Brain microvascular endothelial cell (primary cell): Measurements from ENCODE around the gene MAP3K6.

Experiments used
- DNase-seq: peaks from one replicate; pipeline ENCODE4 v3.0.0-alpha.2; 2020
- H3K27ac ChIP-seq: fragments of 250-450 bp; sonication (Bioruptor Pico); 2 replicates; pipeline ENCODE4 v1.5.1; 2020; ENCODE audit warnings: mild to moderate bottlenecking, moderate library complexity
- H3K27me3 ChIP-seq: fragments of 250-450 bp; sonication (Bioruptor Pico); replicated peaks from 2 replicates; pipeline ENCODE4 v1.5.1; 2020; ENCODE audit warnings: mild to moderate bottlenecking
- H3K36me3 ChIP-seq: fragments of 250-450 bp; sonication (Bioruptor Pico); replicated peaks from 2 replicates; pipeline ENCODE4 v1.5.1; 2020; ENCODE audit warnings: mild to moderate bottlenecking
- H3K4me3 ChIP-seq: 2 replicates; pipeline ENCODE4 v1.5.1; 2011; ENCODE audit warnings: low read depth, mild to moderate bottlenecking, control low read depth, low read length, moderate library complexity
- in situ Hi-C: cut with HindIII; loops from 2 replicates; pipeline ENCODE4 v1.10.0; 2017; ENCODE audit warnings: low sequenced_read_pairs, low pct_ligation_motif_present
- TF ChIP-seq, protein P1 (sequence below): IDR thresholded peaks from 2 replicates; pipeline ENCODE4 v1.5.1; 2011; ENCODE audit warnings: low read depth, mild to moderate bottlenecking, moderate library complexity, low read length, control low read depth, inconsistent platforms; ENCODE audit errors: missing control alignments

MAP3K6 gene

GRCh38 chr1:27339213-27339612, 27.5 kb downstream of the MAP3K6 start:
- no peak overlapping the region for H3K27ac ChIP-seq
- H3K36me3 ChIP-seq: peaks cover 21% of the 10 kb centered on the region
- in situ Hi-C loops: no loop called here
- no peaks in the 10 kb centered on the region for H3K27me3 ChIP-seq
- TF ChIP-seq, protein P1, sequence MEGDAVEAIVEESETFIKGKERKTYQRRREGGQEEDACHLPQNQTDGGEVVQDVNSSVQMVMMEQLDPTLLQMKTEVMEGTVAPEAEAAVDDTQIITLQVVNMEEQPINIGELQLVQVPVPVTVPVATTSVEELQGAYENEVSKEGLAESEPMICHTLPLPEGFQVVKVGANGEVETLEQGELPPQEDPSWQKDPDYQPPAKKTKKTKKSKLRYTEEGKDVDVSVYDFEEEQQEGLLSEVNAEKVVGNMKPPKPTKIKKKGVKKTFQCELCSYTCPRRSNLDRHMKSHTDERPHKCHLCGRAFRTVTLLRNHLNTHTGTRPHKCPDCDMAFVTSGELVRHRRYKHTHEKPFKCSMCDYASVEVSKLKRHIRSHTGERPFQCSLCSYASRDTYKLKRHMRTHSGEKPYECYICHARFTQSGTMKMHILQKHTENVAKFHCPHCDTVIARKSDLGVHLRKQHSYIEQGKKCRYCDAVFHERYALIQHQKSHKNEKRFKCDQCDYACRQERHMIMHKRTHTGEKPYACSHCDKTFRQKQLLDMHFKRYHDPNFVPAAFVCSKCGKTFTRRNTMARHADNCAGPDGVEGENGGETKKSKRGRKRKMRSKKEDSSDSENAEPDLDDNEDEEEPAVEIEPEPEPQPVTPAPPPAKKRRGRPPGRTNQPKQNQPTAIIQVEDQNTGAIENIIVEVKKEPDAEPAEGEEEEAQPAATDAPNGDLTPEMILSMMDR: no peak
- no peak for DNase-seq
- no peak overlapping the region for H3K4me3 ChIP-seq

GRCh38 chr1:27338751-27339150, 28.0 kb downstream of the MAP3K6 start:
- DNase-seq: no peak
- TF ChIP-seq, protein P1: no peak
- H3K27me3 ChIP-seq: no peaks in the 10 kb centered on the region
- H3K27ac ChIP-seq: no peak overlapping the region
- in situ Hi-C loops: no loop called here
- peaks cover 25% of the 10 kb centered on the region for H3K36me3 ChIP-seq
- no peak overlapping the region for H3K4me3 ChIP-seq

DNA sequence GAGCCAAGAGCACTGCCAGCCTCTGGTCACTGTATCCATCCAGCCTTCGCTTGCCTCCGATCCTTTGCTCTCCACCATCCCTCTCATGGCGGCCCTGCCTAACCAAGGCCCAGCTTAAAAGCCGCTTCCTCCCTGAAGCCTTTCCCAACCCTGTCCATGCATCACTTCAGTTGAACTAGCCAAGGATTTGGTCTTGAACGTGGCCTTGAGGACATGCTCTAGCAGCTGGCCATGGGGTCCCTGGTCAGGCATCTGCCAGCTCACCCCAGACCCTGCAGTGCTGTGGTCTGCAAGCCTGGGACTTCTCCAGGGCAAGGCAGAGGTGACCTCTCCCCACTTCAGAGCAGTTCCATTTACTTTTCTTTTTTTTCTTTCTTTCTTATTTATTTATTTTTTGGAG, 30.0 kb downstream of the MAP3K6 start:
- H3K27me3 ChIP-seq: no peaks in the 10 kb centered on the region
- no peak overlapping the region for H3K4me3 ChIP-seq
- in situ Hi-C loops: no loop called here
- TF ChIP-seq, protein P1: no peak
- H3K27ac ChIP-seq: no peak overlapping the region
- H3K36me3 ChIP-seq: peaks cover 44% of the 10 kb centered on the region
- DNase-seq: no peak

- no peaks in the 10 kb centered on the region for H3K27me3 ChIP-seq
- in situ Hi-C loops: no loop called here
- no peak for DNase-seq
- no peak overlapping the region for H3K4me3 ChIP-seq
- H3K36me3 ChIP-seq: peaks cover 46% of the 10 kb centered on the region
- TF ChIP-seq, protein P1: no peak
- no peak overlapping the region for H3K27ac ChIP-seq
These were observed 31.0 kb downstream of the MAP3K6 start for GRCh38 chr1:27335506-27336422.

DNA sequence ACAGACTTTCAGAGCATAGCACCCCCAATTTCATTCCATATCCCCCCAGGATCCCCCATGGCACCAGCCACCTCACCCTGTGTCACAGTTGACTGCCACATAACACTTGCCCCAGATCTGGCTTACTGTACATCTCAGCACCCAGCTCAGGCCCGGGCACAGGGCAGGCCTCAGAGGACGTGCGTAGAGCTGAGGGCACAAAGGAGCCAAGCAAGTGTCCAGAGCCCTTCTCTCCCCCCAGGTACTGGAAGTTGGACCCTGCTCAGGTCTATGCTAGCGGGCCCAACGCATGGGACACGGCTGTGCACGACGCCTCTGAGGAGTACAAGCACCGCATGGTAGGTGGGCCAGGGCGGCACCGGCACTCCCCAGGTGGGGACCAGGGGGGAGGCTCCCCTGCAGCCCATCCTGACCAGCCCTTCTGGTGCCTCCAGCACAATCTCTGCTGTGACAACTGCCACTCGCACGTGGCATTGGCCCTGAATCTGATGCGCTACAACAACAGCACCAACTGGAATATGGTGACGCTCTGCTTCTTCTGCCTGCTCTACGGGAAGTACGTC, 33.0 kb downstream of the MAP3K6 start:
- no peak overlapping the region for H3K27ac ChIP-seq
- no peak overlapping the region for H3K4me3 ChIP-seq
- TF ChIP-seq, protein P1: no peak
- in situ Hi-C loops: no loop called here
- DNase-seq: no peak
- H3K27me3 ChIP-seq: no peaks in the 10 kb centered on the region
- peaks cover 50% of the 10 kb centered on the region for H3K36me3 ChIP-seq
